Stimulated activated naive B cell treated with anti-CD40 and anti-IgM and Interleukin-4, amounts not matched to agents 10 μg/mL and 1 μg/mL and 100 μg/mL, for 72 hours (primary cell): Measurements from ENCODE around the gene LMLN.
"Not testable (repeated sequence)": the region's sequence is repeated elsewhere in the genome, so short reads cannot be mapped to it uniquely, and the experiment has no call there.

Experiments
- ATAC-seq, 2 donors: fragments of 150-1000 bp; cut with Tn5 transposase; replicated peaks; 2 replicates each; pipeline ENCODE4 v1.10.0; 2021; ENCODE audit warnings: moderate library complexity in 1 of 2
- DNase-seq: peaks from one replicate; pipeline ENCODE4 v3.0.0; 2021
- H3K27ac Mint-ChIP-seq: one replicate; pipeline ENCODE4 v1.8.0; 2022; ENCODE audit warnings: mild to moderate bottlenecking, mixed read lengths
- H3K27me3 Mint-ChIP-seq, 2 donors: one replicate each; pipeline ENCODE4 v1.8.0; 2022; ENCODE audit warnings: mixed read lengths in 2 of 2
- H3K36me3 Mint-ChIP-seq, 2 donors: one replicate each; pipeline ENCODE4 v1.8.0; 2022; ENCODE audit warnings: mixed read lengths in 2 of 2, mild to moderate bottlenecking in 1 of 2
- H3K4me1 Mint-ChIP-seq, 2 donors: one replicate each; pipeline ENCODE4 v1.8.0; 2022; ENCODE audit warnings: mixed read lengths in 2 of 2, mild to moderate bottlenecking in 1 of 2
- H3K4me3 Mint-ChIP-seq, 2 donors: one replicate each; pipeline ENCODE4 v1.8.0; 2022; ENCODE audit warnings: mild to moderate bottlenecking in 2 of 2, mixed read lengths in 2 of 2, moderate library complexity in 1 of 2
- H3K9me3 Mint-ChIP-seq, 2 donors: one replicate each; pipeline ENCODE4 v1.8.0; 2022; ENCODE audit warnings: mixed read lengths in 2 of 2, mild to moderate bottlenecking in 1 of 2

The LMLN gene

GRCh38 chr3:197950677-197951061, 9.3 kb upstream of the LMLN start:
- ATAC-seq (no peak), DNase-seq (no peak)
- Mint-ChIP-seq H3K4me1 (peaks cover 18 to 55% of the 10 kb centered on the region in 2 donors), H3K27ac (peak overlapping the region; percentile 100), H3K36me3 (peaks cover 41 to 53% of the 10 kb centered on the region in 2 donors), H3K4me3 (peak overlapping the region; percentile 96 to 97), H3K9me3 (no peaks in the 10 kb centered on the region), H3K27me3 (no peaks in the 10 kb centered on the region)

GRCh38 chr3:197951392-197951990, 8.5 kb upstream of the LMLN start:
- DNase-seq (no peak), ATAC-seq (no peak)
- Mint-ChIP-seq H3K4me1 (peaks cover 20 to 58% of the 10 kb centered on the region in 2 donors), H3K36me3 (peaks cover 43 to 58% of the 10 kb centered on the region in 2 donors), H3K9me3 (no peaks in the 10 kb centered on the region), H3K4me3 (peak overlapping the region; percentile 96 to 97), H3K27me3 (no peaks in the 10 kb centered on the region), H3K27ac (peak overlapping the region; percentile 100)

GRCh38 chr3:197952440-197952839, 7.6 kb upstream of the LMLN start:
- DNase-seq = no peak
- no peaks in the 10 kb centered on the region for H3K27me3 Mint-ChIP-seq
- peak overlapping the region; percentile 73 to 77 for H3K4me3 Mint-ChIP-seq
- no peaks in the 10 kb centered on the region for H3K9me3 Mint-ChIP-seq
- no peak for ATAC-seq
- H3K4me1 Mint-ChIP-seq = peaks cover 23 to 62% of the 10 kb centered on the region in 2 donors
- peak overlapping the region; percentile 92 for H3K27ac Mint-ChIP-seq
- peaks cover 49 to 66% of the 10 kb centered on the region in 2 donors for H3K36me3 Mint-ChIP-seq

- Mint-ChIP-seq H3K27me3 (no peaks in the 10 kb centered on the region), H3K4me3 (peak overlapping the region; percentile 64 to 66), H3K4me1 (peaks cover 29 to 69% of the 10 kb centered on the region in 2 donors), H3K27ac (peak overlapping the region; percentile 92), H3K36me3 (peaks cover 55 to 73% of the 10 kb centered on the region in 2 donors), H3K9me3 (peaks cover 1% of the 10 kb centered on the region in 2 donors)
- ATAC-seq = no peak
- DNase-seq = no peak
These were observed 6.7 kb upstream of the LMLN start for GRCh38 chr3:197953325-197953724.

DNA sequence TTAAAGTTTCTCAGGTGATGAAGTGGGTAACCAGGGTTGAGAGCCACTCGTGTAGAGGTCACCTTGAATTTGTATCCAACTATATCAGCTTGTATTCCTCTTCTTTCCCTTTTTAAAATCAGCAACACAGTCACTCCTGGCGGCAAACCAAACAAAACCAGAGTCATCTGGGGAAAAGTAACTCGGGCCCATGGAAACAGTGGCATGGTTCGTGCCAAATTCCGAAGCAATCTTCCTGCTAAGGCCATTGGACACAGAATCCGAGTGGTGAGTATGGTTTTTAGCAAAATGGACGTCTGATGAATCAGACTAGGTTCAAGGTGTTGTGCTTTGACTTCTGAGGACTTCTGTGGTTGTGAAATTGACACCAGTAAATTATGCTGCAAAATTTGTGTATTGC, 6.1 kb upstream of the LMLN start:
- Mint-ChIP-seq H3K4me3 (peak overlapping the region; percentile 64 to 66), H3K27ac (peak overlapping the region; percentile 65), H3K9me3 (peaks cover 1 to 3% of the 10 kb centered on the region in 2 donors), H3K27me3 (no peaks in the 10 kb centered on the region), H3K4me1 (peaks cover 31 to 74% of the 10 kb centered on the region in 2 donors), H3K36me3 (peaks cover 60 to 77% of the 10 kb centered on the region in 2 donors)
- ATAC-seq (no peak), DNase-seq (no peak)

GRCh38 chr3:197955892-197956477, 4.0 kb upstream of the LMLN start:
- Mint-ChIP-seq H3K9me3 (peaks cover 1 to 3% of the 10 kb centered on the region in 2 donors), H3K36me3 (peaks cover 55 to 64% of the 10 kb centered on the region in 2 donors), H3K27ac (no peak overlapping the region), H3K27me3 (no peaks in the 10 kb centered on the region), H3K4me1 (peaks cover 35 to 78% of the 10 kb centered on the region in 2 donors), H3K4me3 (no peak overlapping the region)
- no peak for ATAC-seq
- DNase-seq = no peak

DNA sequence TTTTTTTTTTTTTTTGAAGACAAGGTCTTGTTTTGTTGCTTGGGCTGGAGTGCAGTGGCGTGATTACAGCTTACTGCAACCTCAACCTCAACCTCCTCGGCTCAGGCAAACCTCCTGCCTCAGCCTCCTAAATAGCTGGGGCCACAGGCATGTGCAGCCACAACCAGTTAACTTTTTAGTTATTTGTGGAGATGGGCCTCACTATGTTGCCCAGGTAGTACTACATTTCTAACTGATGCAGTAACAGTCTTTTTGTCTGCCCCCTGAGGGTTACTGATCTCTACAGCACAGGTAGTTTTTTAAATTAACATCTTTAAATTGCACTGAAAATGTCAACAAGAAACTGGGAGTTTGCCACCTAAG, 3.4 kb upstream of the LMLN start:
- DNase-seq (no peak), ATAC-seq (no peak)
- Mint-ChIP-seq H3K9me3 (peaks cover 1 to 3% of the 10 kb centered on the region in 2 donors), H3K27me3 (no peaks in the 10 kb centered on the region), H3K36me3 (peaks cover 49 to 58% of the 10 kb centered on the region in 2 donors), H3K4me3 (no peak overlapping the region), H3K27ac (no peak overlapping the region), H3K4me1 (peaks cover 38 to 76% of the 10 kb centered on the region in 2 donors)

DNA sequence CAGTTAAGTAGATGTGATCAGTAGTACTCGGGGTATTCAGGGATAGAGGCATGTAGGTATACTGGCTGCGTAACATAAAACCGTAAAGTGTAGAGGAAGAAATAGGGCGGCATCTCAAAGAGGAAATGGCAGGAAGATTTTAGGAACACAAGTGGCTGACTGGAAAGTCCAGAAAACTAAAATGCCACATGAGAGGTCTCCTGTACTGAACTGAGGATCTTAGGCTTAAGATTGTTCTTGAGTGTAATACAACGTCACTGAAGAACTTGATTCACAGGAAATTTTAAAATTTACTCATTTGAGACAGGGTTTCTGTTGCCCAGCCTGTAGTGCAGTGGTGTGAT, 2.3 kb upstream of the LMLN start:
- Mint-ChIP-seq H3K4me1 (peaks cover 36 to 68% of the 10 kb centered on the region in 2 donors), H3K27ac (peak overlapping the region; percentile 60), H3K9me3 (peaks cover 1 to 3% of the 10 kb centered on the region in 2 donors), H3K36me3 (peaks cover 43 to 51% of the 10 kb centered on the region in 2 donors), H3K4me3 (peak overlapping the region; percentile 2 to 41), H3K27me3 (no peaks in the 10 kb centered on the region)
- ATAC-seq (no peak), DNase-seq (no peak)

- H3K4me1 Mint-ChIP-seq = peaks cover 33 to 68% of the 10 kb centered on the region in 2 donors
- H3K27ac Mint-ChIP-seq = no peak overlapping the region
- H3K9me3 Mint-ChIP-seq = peaks cover 1 to 3% of the 10 kb centered on the region in 2 donors
- peak overlapping the region; percentile 2 to 27 for H3K4me3 Mint-ChIP-seq
- ATAC-seq (no peak), DNase-seq (no peak)
- peaks cover 38 to 45% of the 10 kb centered on the region in 2 donors for H3K36me3 Mint-ChIP-seq
- H3K27me3 Mint-ChIP-seq = no peaks in the 10 kb centered on the region
These were observed 1.7 kb upstream of the LMLN start for GRCh38 chr3:197958346-197958745.

DNA sequence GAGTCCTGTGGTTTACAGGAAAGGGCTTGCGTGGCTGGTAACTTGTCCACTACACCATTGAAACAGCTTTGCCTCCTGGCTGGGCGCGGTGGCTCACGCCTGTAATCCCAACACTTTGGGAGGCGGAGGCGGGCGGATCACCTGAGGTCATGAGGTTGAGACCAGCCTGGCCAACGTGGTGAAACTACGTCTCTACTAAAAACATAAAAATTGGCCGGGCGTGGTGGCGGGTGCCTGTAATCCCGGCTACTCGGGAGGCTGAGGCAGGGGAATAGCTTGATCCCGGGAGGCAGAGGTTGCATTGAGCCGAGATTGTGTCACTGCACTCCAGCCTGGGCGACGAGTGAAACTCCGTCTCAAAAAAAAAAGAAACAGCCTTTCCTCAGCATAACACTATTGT, 1.2 kb upstream of the LMLN start:
- ATAC-seq, H3K9me3 Mint-ChIP-seq, H3K27me3 Mint-ChIP-seq, DNase-seq, H3K27ac Mint-ChIP-seq: not testable (repeated sequence)
- Mint-ChIP-seq H3K4me1 (peaks cover 29 to 63% of the 10 kb centered on the region in 2 donors), H3K36me3 (peaks cover 33 to 40% of the 10 kb centered on the region in 2 donors), H3K4me3 (peak overlapping the region; percentile 93 to 96)

GRCh38 chr3:197959500-197959890, 522 bp upstream of the LMLN start:
- Mint-ChIP-seq H3K9me3 (peaks cover 1 to 3% of the 10 kb centered on the region in 2 donors), H3K4me1 (peaks cover 26 to 56% of the 10 kb centered on the region in 2 donors), H3K36me3 (peaks cover 27 to 34% of the 10 kb centered on the region in 2 donors), H3K27ac (peak overlapping the region; percentile 96), H3K4me3 (peak overlapping the region; percentile 93 to 96), H3K27me3 (peaks cover 0 to 6% of the 10 kb centered on the region in 2 donors)
- DNase-seq (no peak), ATAC-seq (no peak)

- H3K27ac Mint-ChIP-seq = peak overlapping the region; percentile 96
- peaks cover 1 to 3% of the 10 kb centered on the region in 2 donors for H3K9me3 Mint-ChIP-seq
- H3K4me3 Mint-ChIP-seq = peak overlapping the region; percentile 93 to 96
- peaks cover 20 to 21% of the 10 kb centered on the region in 2 donors for H3K36me3 Mint-ChIP-seq
- no peak for ATAC-seq
- H3K4me1 Mint-ChIP-seq = peaks cover 26 to 46% of the 10 kb centered on the region in 2 donors
- DNase-seq = no peak
- peaks cover 0 to 6% of the 10 kb centered on the region in 2 donors for H3K27me3 Mint-ChIP-seq
These were observed 921 bp downstream of the LMLN start for GRCh38 chr3:197960694-197961581.

- H3K27ac Mint-ChIP-seq = no peak overlapping the region
- H3K4me1 Mint-ChIP-seq = peaks cover 24 to 44% of the 10 kb centered on the region in 2 donors
These were observed 1.5 kb downstream of the LMLN start for GRCh38 chr3:197961582-197961945.

GRCh38 chr3:197963019-197963637, 3.1 kb downstream of the LMLN start:
- Mint-ChIP-seq H3K36me3 (peaks cover 10 to 16% of the 10 kb centered on the region in 2 donors), H3K4me1 (peaks cover 17 to 36% of the 10 kb centered on the region in 2 donors), H3K27me3 (peaks cover 0 to 6% of the 10 kb centered on the region in 2 donors), H3K27ac (no peak overlapping the region), H3K4me3 (no peak overlapping the region), H3K9me3 (peaks cover 6 to 7% of the 10 kb centered on the region in 2 donors)
- ATAC-seq (no peak), DNase-seq (no peak)

More at GRCh38 chr3:197961582-197961945, 1.5 kb downstream of the LMLN start:
- peak overlapping the region in 1 of 2 donors; percentile 93 for H3K4me3 Mint-ChIP-seq
- no peak for DNase-seq
- ATAC-seq = no peak
- H3K27me3 Mint-ChIP-seq = peaks cover 0 to 6% of the 10 kb centered on the region in 2 donors
- H3K36me3 Mint-ChIP-seq = peaks cover 18% of the 10 kb centered on the region in 2 donors
- peaks cover 1 to 3% of the 10 kb centered on the region in 2 donors for H3K9me3 Mint-ChIP-seq
